Measurements from ENCODE around the gene CARS2.
"Not testable (repeated sequence)": the region's sequence is repeated elsewhere in the genome, so short reads cannot be mapped to it uniquely, and the experiment has no call there.

The CARS2 gene

DNA sequence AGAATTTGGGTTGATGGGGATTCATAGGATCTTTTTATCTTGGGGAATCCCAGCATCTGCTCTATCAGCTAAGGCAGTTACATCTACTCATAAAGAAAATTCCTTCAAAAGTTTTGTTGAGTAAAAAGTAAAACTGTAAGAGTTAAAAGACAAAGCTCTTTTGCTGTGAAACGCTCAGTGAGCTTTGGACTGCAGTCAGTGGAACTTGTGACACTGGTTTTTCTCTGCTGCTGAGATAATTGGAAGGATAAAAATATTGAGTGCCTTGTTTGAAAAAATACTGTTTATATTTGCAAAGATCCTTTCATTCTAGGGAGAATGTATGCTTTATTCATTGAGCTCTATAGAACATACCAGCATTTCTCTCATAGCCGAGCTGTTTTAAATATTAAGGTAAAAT, 85.3 kb downstream of the CARS2 start:
- peaks cover 13% of the 10 kb centered on the region for H3K36me3 Mint-ChIP-seq (ENCODE audit: insufficient read depth)
- no peaks in the 10 kb centered on the region for H3K9me3 Mint-ChIP-seq
- H3K4me3 Mint-ChIP-seq, result no peak overlapping the region
- no peak for ATAC-seq (replicated peaks; ENCODE audit: extremely low read depth, poor library complexity, severe bottlenecking)
- DNase-seq (ENCODE audit: low spot score in 2 of 2), result no peak
- no peaks in the 10 kb centered on the region for H3K27me3 Mint-ChIP-seq
- H3K4me1 Mint-ChIP-seq, result peaks cover 39% of the 10 kb centered on the region
- H3K27ac Mint-ChIP-seq (ENCODE audit: low read depth), result no peak overlapping the region

GRCh38 chr13:110618780-110619179, 87.1 kb downstream of the CARS2 start:
- Mint-ChIP-seq H3K27ac (ENCODE audit: low read depth) (no peak overlapping the region), H3K4me3 (no peak overlapping the region), H3K27me3 (no peaks in the 10 kb centered on the region), H3K36me3 (ENCODE audit: insufficient read depth) (peaks cover 12% of the 10 kb centered on the region), H3K9me3 (no peaks in the 10 kb centered on the region), H3K4me1 (peaks cover 42% of the 10 kb centered on the region)
- ATAC-seq (replicated peaks; ENCODE audit: extremely low read depth, poor library complexity, severe bottlenecking) (no peak), DNase-seq (ENCODE audit: low spot score in 2 of 2) (no peak)

DNA sequence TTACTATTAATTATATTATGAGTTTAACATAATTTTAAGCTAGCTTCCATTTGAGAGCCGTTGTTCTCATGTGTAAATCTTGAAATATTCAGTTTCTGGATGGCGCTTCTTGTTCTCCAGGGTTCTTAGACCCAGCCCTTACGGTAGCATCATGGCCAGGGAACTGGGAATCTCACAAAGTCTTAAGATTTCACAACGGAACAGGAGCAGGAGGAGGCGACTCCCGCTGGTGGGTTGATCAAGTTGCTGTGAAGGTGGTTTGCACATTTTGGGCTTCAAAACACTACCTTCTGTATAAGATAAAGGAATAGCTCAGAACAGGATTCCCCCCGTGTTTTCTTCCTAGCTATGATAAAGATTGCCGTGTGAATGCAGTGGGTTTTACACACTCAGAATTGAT, 87.7 kb downstream of the CARS2 start:
- DNase-seq (ENCODE audit: low spot score in 2 of 2), result no peak
- no peak overlapping the region for H3K4me3 Mint-ChIP-seq
- no peak for ATAC-seq (replicated peaks; ENCODE audit: extremely low read depth, poor library complexity, severe bottlenecking)
- no peak overlapping the region for H3K27ac Mint-ChIP-seq (ENCODE audit: low read depth)
- H3K27me3 Mint-ChIP-seq, result no peaks in the 10 kb centered on the region
- no peaks in the 10 kb centered on the region for H3K9me3 Mint-ChIP-seq
- peaks cover 42% of the 10 kb centered on the region for H3K4me1 Mint-ChIP-seq
- peaks cover 10% of the 10 kb centered on the region for H3K36me3 Mint-ChIP-seq (ENCODE audit: insufficient read depth)

DNA sequence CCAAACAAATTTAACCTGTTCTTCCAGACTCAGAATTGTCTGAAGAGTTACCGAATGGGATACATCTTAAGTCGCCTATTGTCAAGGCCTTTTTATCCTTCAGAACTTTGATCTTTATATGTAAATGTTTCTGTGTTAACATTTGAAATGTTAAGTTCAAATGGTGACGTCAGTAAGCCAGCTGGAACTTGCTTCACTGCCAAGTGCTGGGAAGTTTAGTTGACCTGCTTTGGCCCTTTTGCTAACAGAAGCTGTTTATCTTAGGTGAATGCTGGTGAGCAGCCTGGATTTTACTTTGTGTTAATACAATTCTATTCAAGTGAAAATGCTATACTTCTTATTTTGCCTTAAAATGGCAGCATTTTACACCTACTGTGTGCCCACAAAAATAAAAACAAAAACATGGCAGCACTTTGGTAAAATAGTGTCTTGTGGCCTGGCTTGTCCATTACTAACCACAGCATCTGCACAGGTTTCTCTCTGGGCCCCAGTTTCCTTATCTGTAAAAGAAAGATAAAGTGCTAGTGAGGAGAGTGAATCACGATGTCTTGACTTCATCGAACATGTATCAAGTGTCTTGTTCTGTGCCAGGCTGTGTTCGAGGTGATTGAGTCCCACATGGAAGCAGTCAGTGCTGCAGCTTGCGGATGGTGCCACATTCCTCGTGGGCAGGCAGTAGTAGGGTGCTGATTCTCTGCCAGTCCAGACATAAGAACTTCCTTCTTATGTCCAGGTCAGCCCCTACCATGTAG, 88.4 kb downstream of the CARS2 start:
- Mint-ChIP-seq H3K9me3 (no peaks in the 10 kb centered on the region), H3K36me3 (ENCODE audit: insufficient read depth) (peaks cover 7% of the 10 kb centered on the region), H3K27me3 (no peaks in the 10 kb centered on the region), H3K4me3 (no peak overlapping the region), H3K27ac (ENCODE audit: low read depth) (no peak overlapping the region), H3K4me1 (peaks cover 37% of the 10 kb centered on the region)
- ATAC-seq (replicated peaks; ENCODE audit: extremely low read depth, poor library complexity, severe bottlenecking) (no peak), DNase-seq (ENCODE audit: low spot score in 2 of 2) (no peak)

GRCh38 chr13:110616103-110617101, 89.5 kb downstream of the CARS2 start:
- Mint-ChIP-seq H3K27me3 (no peaks in the 10 kb centered on the region), H3K36me3 (ENCODE audit: insufficient read depth) (peaks cover 4% of the 10 kb centered on the region), H3K4me1 (peaks cover 34% of the 10 kb centered on the region), H3K9me3 (no peaks in the 10 kb centered on the region), H3K27ac (ENCODE audit: low read depth) (peak overlapping the region; percentile 89), H3K4me3 (peak overlapping the region; percentile 89)
- peak in 1 of 2 donors; percentile 17 for DNase-seq (ENCODE audit: low spot score in 2 of 2)
- peak; percentile 55 for ATAC-seq (replicated peaks; ENCODE audit: extremely low read depth, poor library complexity, severe bottlenecking)

- peak; percentile 42 to 55 for DNase-seq (ENCODE audit: low spot score in 2 of 2)
- Mint-ChIP-seq H3K27ac (ENCODE audit: low read depth) (peak within 1 kb of the TSS; percentile 89), H3K9me3 (no peaks in the 10 kb centered on the region), H3K36me3 (ENCODE audit: insufficient read depth) (peaks cover 4% of the 10 kb centered on the region), H3K4me3 (peak within 1 kb of the TSS; percentile 89), H3K27me3 (no peaks in the 10 kb centered on the region), H3K4me1 (peaks cover 42% of the 10 kb centered on the region)
- ATAC-seq (replicated peaks; ENCODE audit: extremely low read depth, poor library complexity, severe bottlenecking), result peak; percentile 72
Observed at GRCh38 chr13:110615322-110616102, 90.4 kb downstream of the CARS2 start, which contains the start of gene NAXD. Gene NAXD (plus strand): TSS chr13:110615545. CDS start chr13:110615602, 57 bp downstream.

- Mint-ChIP-seq H3K4me1 (peaks cover 38% of the 10 kb centered on the region), H3K4me3 (peak overlapping the region; percentile 89), H3K9me3 (no peaks in the 10 kb centered on the region), H3K27ac (ENCODE audit: low read depth) (peak overlapping the region; percentile 89), H3K36me3 (ENCODE audit: insufficient read depth) (peaks cover 4% of the 10 kb centered on the region), H3K27me3 (no peaks in the 10 kb centered on the region)
- no peak for DNase-seq (ENCODE audit: low spot score in 2 of 2)
- ATAC-seq (replicated peaks; ENCODE audit: extremely low read depth, poor library complexity, severe bottlenecking), result no peak
Observed at GRCh38 chr13:110615005-110615321, 91.0 kb downstream of the CARS2 start.

- ATAC-seq (replicated peaks; ENCODE audit: extremely low read depth, poor library complexity, severe bottlenecking) (no peak), DNase-seq (ENCODE audit: low spot score in 2 of 2) (no peak)
- Mint-ChIP-seq H3K27ac (ENCODE audit: low read depth) (peak overlapping the region; percentile 2), H3K4me3 (peak overlapping the region; percentile 57), H3K27me3 (no peaks in the 10 kb centered on the region), H3K9me3 (no peaks in the 10 kb centered on the region), H3K36me3 (ENCODE audit: insufficient read depth) (peaks cover 4% of the 10 kb centered on the region), H3K4me1 (peaks cover 18% of the 10 kb centered on the region)
Observed at GRCh38 chr13:110610955-110611595, 94.8 kb downstream of the CARS2 start.

DNA sequence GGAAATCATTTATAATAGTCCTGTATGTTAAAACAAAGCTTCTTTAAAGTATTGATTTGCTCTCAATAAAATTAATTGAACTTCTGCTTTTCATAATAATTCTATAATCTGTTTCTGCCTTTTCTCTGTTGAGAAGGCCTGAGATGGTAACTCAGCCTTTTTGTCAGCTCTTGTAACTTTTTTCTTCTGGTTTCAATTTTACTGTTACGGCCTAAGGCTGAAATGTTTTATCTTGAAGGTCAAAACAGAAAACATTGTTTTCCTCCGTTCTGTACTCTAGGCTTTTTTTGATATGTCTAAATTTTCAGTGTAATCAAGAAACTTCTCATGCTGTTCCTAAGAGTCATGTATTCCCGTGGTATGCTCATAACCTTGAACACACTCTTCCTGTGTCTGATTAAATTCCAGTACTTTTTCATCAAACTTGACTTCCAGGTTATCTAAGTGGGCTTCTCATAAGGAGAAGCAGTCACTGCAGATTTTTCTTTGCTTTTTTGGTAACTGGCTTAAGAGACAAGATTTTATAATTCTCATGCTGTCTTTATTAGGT, 98.2 kb downstream of the CARS2 start:
- Mint-ChIP-seq H3K9me3 (no peaks in the 10 kb centered on the region), H3K27ac (ENCODE audit: low read depth) (no peak overlapping the region), H3K4me3 (no peak overlapping the region), H3K4me1 (peaks cover 12% of the 10 kb centered on the region), H3K27me3 (peaks cover 4% of the 10 kb centered on the region), H3K36me3 (ENCODE audit: insufficient read depth) (no peaks in the 10 kb centered on the region)
- DNase-seq (ENCODE audit: low spot score in 2 of 2) (no peak), ATAC-seq (replicated peaks; ENCODE audit: extremely low read depth, poor library complexity, severe bottlenecking) (no peak)

DNA sequence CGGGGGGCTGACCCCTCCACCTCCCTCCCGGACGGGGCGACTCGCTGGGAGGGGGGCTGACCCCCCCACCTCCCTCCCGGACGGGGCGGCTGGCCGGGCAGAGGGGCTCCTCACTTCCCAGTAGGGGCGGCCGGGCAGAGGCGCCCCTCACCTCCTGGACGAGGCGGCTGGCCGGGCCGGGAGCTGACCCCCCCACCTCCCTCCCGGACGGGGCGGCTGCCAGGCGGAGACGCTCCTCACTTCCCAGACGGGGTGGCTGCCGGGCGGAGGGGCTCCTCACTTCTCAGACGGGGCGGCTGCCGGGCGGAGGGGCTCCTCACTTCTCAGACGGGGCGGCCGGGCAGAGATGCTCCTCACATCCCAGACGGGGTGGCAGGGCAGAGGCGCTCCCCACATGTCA, 99.6 kb downstream of the CARS2 start:
- H3K4me1 Mint-ChIP-seq; H3K36me3 Mint-ChIP-seq (ENCODE audit: insufficient read depth); ATAC-seq (replicated peaks; ENCODE audit: extremely low read depth, poor library complexity, severe bottlenecking); DNase-seq (ENCODE audit: low spot score in 2 of 2); H3K27ac Mint-ChIP-seq (ENCODE audit: low read depth); H3K9me3 Mint-ChIP-seq; H3K4me3 Mint-ChIP-seq: not testable (repeated sequence)
- H3K27me3 Mint-ChIP-seq, result peaks cover 13% of the 10 kb centered on the region

- DNase-seq (ENCODE audit: low spot score in 2 of 2), result no peak
- Mint-ChIP-seq H3K9me3 (no peaks in the 10 kb centered on the region), H3K27ac (ENCODE audit: low read depth) (no peak overlapping the region), H3K4me3 (no peak overlapping the region), H3K36me3 (ENCODE audit: insufficient read depth) (no peaks in the 10 kb centered on the region), H3K4me1 (no peaks in the 10 kb centered on the region), H3K27me3 (peaks cover 13% of the 10 kb centered on the region)
- ATAC-seq (replicated peaks; ENCODE audit: extremely low read depth, poor library complexity, severe bottlenecking), result no peak
Observed at GRCh38 chr13:110605132-110605531, 100.8 kb downstream of the CARS2 start.

- no peak overlapping the region for H3K27ac Mint-ChIP-seq (ENCODE audit: low read depth)
- peaks cover 13% of the 10 kb centered on the region for H3K27me3 Mint-ChIP-seq
- no peaks in the 10 kb centered on the region for H3K36me3 Mint-ChIP-seq (ENCODE audit: insufficient read depth)
- no peak for ATAC-seq (replicated peaks; ENCODE audit: extremely low read depth, poor library complexity, severe bottlenecking)
- no peak overlapping the region for H3K4me3 Mint-ChIP-seq
- no peak for DNase-seq (ENCODE audit: low spot score in 2 of 2)
- no peaks in the 10 kb centered on the region for H3K9me3 Mint-ChIP-seq
- H3K4me1 Mint-ChIP-seq, result no peaks in the 10 kb centered on the region
Observed at GRCh38 chr13:110600980-110601379, 104.9 kb downstream of the CARS2 start.
